ENCODE measurements around the gene ATF3. TPM values are rescaled to one million over a fixed set of nuclear protein-coding genes. Genes with fewer than 3 reads are reported as not detected.

ATF3 gene
- total RNA-seq, 1 donor from 2014 or later, result 28.9 TPM

GRCh38 chr1:212614453-212615200, 6.1 kb downstream of the ATF3 start:
- Histone ChIP-seq H3K4me3 (no peak overlapping the region), H3K27me3 (no peaks in the 10 kb centered on the region), H3K36me3 (peaks cover 41% of the 10 kb centered on the region), H3K4me1 (peaks cover 13% of the 10 kb centered on the region), H3K9me3 (no peaks in the 10 kb centered on the region), H3K27ac (no peak overlapping the region)
- TF ChIP-seq CTCF (IDR thresholded peaks at IDR 0.05), result no peak
- intact Hi-C loops (cut with DNase I), result no loop called here
- no peak for DNase-seq
- no peak for ATAC-seq

- peaks cover 45% of the 10 kb centered on the region for H3K36me3 ChIP-seq
Observed at GRCh38 chr1:212615201-212615470, 6.6 kb downstream of the ATF3 start.

DNA sequence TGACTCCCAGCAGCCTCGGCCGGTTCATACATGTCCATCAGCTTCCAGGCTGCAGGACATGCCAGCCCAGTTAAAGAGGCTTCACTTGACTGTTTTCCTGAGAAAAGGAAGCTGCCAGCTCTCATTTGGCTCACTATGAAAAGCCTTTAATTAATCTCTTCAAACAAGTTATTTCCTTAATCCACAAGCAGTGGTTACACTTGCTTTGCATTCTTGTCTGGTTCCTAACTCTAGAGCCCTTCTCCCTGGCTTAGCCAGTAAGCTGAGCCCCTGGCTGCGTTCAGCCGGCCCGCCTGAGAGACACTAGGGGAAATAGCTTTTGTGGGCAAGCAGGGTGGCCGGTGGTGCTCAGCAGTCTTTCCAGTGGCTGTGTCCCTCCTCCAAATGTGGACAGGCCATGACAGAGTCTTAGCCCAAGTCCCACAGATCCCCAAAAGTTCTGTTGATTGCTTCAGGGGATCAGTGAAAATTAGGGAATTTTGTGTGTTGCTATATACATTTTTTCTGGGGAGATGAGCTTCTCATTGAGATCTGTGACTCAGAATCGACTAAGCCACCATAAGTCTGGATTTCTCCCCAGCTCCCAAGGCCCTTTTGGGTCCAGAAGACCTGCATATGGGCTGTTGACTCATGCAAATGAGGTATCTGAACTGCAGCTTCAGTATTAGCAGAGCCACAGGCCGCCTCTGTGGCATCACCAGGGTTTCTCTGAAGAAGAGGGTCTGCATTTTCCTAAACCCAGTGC, 10.1 kb downstream of the ATF3 start:
- DNase-seq (no peak), ATAC-seq (no peak)
- Histone ChIP-seq H3K27me3 (no peaks in the 10 kb centered on the region), H3K36me3 (peaks cover 57% of the 10 kb centered on the region), H3K4me3 (no peak overlapping the region), H3K4me1 (no peaks in the 10 kb centered on the region), H3K27ac (no peak overlapping the region), H3K9me3 (no peaks in the 10 kb centered on the region)
- no peak for TF ChIP-seq CTCF (IDR thresholded peaks at IDR 0.05)
- intact Hi-C loops (cut with DNase I), result no loop called here

More at GRCh38 chr1:212615201-212615470, 6.6 kb downstream of the ATF3 start:
- Histone ChIP-seq H3K27me3 (no peaks in the 10 kb centered on the region), H3K4me3 (no peak overlapping the region), H3K4me1 (peaks cover 9% of the 10 kb centered on the region), H3K27ac (no peak overlapping the region), H3K9me3 (no peaks in the 10 kb centered on the region)
- intact Hi-C loops (cut with DNase I), result no loop called here
- no peak for DNase-seq
- TF ChIP-seq CTCF (IDR thresholded peaks at IDR 0.05), result no peak
- no peak for ATAC-seq

DNA sequence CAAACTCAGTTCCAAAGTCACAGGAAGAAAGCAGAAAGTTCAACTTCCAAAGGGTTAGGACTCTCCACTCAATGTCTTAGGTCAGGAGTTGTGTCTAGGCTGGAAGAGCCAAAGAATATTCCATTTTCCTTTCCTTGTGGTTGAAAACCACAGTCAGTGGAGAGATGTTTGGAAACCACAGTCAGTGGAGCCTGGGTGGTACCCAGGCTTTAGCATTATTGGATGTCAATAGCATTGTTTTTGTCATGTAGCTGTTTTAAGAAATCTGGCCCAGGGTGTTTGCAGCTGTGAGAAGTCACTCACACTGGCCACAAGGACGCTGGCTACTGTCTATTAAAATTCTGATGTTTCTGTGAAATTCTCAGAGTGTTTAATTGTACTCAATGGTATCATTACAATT, 11.7 kb downstream of the ATF3 start:
- Histone ChIP-seq H3K4me3 (no peak overlapping the region), H3K4me1 (no peaks in the 10 kb centered on the region), H3K9me3 (no peaks in the 10 kb centered on the region), H3K27me3 (no peaks in the 10 kb centered on the region), H3K27ac (no peak overlapping the region), H3K36me3 (peaks cover 54% of the 10 kb centered on the region)
- no peak for ATAC-seq
- no peak for DNase-seq
- intact Hi-C loops (cut with DNase I), result no loop called here
- TF ChIP-seq CTCF (IDR thresholded peaks at IDR 0.05), result no peak

DNA sequence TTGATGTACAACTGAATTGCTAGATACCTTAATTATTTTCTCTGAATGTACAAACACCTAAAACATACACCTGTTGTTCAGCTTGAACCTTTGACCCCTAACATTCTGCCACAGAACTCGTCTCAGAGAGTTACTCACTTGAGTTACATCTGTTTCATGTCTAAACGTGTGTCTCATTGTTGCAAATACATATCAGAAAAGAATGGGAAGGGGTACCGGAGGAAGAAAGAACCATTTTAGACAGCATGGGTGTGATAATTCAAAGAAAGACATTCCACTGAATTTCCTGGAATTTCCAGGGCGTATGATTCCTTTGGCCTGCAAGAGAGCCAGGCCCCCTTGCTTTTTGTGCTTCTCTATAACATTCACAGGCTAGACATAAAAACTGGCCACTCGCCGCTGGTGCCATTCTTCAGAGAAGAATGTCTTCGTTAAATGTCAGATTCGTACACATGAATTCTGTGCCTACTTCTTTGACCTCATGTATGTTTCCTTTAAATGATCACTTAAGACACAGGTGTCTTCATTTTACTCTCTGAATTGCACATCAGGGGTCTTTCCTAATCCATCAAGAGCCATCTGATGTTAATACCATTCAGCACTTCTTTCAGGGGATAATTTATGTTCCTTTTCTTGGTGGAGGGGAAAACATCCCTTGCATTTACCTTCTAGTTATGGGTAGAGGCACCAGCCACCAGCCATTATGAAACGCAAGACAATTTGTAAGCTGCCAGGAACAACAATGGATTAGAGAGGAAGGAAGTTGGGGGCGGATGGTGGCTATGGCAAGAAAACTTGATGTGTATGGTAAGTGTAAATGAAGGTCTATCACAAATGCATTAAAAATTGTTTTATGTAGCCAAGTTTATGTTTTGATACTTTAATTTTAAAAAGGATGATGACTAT, 12.7 kb downstream of the ATF3 start:
- no peaks in the 10 kb centered on the region for H3K4me1 ChIP-seq
- TF ChIP-seq CTCF (IDR thresholded peaks at IDR 0.05), result no peak
- DNase-seq, result no peak
- intact Hi-C loops (cut with DNase I), result no loop called here
- ATAC-seq, result no peak
- no peaks in the 10 kb centered on the region for H3K27me3 ChIP-seq
- H3K4me3 ChIP-seq, result no peak overlapping the region
- no peaks in the 10 kb centered on the region for H3K9me3 ChIP-seq
- H3K36me3 ChIP-seq, result peaks cover 45% of the 10 kb centered on the region
- H3K27ac ChIP-seq, result no peak overlapping the region
